Breast epithelium (tissue), 4 donors: Measurements from ENCODE around the gene TUBGCP2. TPM values are rescaled to one million over a fixed set of nuclear protein-coding genes. Genes with fewer than 3 reads are reported as not detected.

Experiments used
- DNase-seq, 2 donors: peaks; one replicate each; pipeline ENCODE4 v3.0.0-alpha.2; 2019; ENCODE audit warnings: low spot score in 2 of 2
- H3K27ac ChIP-seq, 2 donors: fragments of 200-600 bp; sonication (generic) in 1 of 2; one replicate each; pipeline ENCODE4 v1.5.1; 2016 to 2019; ENCODE audit warnings: mild to moderate bottlenecking in 1 of 2
- H3K27me3 ChIP-seq, 2 donors: fragments of 200-600 bp; sonication (generic) in 1 of 2; one replicate each; pipeline versions ENCODE4 v1.5.1 to v1.6.0; 2017 to 2019; ENCODE audit warnings: control low read depth in 1 of 2, mild to moderate bottlenecking in 1 of 2
- H3K36me3 ChIP-seq: fragments of 200-600 bp; one replicate; pipeline ENCODE4 v1.5.1; 2019
- H3K4me1 ChIP-seq, 2 donors: fragments of 200-600 bp; sonication (generic); one replicate each; pipeline ENCODE4 v1.5.1; 2016 to 2019; ENCODE audit warnings: control low read depth in 1 of 2
- H3K4me3 ChIP-seq, 3 donors: fragments of 200-600 bp; sonication (generic); 1 replicate in 2 of 3; 2 replicates in 1 of 3; pipeline ENCODE4 v1.5.1; 2016 to 2019; ENCODE audit warnings: mild to moderate bottlenecking in 3 of 3, moderate library complexity in 2 of 3
- H3K9me3 ChIP-seq, 2 donors: fragments of 200-600 bp; sonication (generic) in 1 of 2; one replicate each; pipeline ENCODE4 v1.5.1; 2016 to 2019; ENCODE audit warnings: control low read depth in 1 of 2
- POLR2A ChIP-seq: fragments of 450-650 bp; IDR thresholded peaks from one replicate; pipeline ENCODE4 v1.6.1; 2016; ENCODE audit warnings: antibody characterized with exemption, mild to moderate bottlenecking, moderate library complexity
- POLR2AphosphoS5 ChIP-seq, 3 donors: sonication (generic); formaldehyde crosslinking; IDR thresholded peaks; one replicate each; pipeline ENCODE4 v1.6.1; 2017; ENCODE audit warnings: antibody characterized with exemption in 3 of 3
- intact Hi-C: fragments of 100-400 bp; cut with DNase I; formaldehyde crosslinking; loops from one replicate; pipeline ENCODE4 v1.15.1; 2023; ENCODE audit warnings: low total_unique reads
- total RNA-seq, 3 donors: library from RNA; depleted of rRNA; stranded (reverse); fragments of >200 nt; gene quantifications; one replicate each; pipeline ENCODE4 v1.1.0, GENCODE V29; 2016
- TF ChIP-seq, protein P1 (sequence below), 3 donors: fragments of 450-650 bp; IDR thresholded peaks; one replicate each; pipeline ENCODE4 v1.5.1; 2016 to 2017; ENCODE audit warnings: antibody characterized with exemption in 3 of 3, mild to moderate bottlenecking in 3 of 3, moderate library complexity in 3 of 3

Gene TUBGCP2
- total RNA-seq, 3 donors from 2014 or later, result 33.6 to 40.0 (median 39.5) TPM

DNA sequence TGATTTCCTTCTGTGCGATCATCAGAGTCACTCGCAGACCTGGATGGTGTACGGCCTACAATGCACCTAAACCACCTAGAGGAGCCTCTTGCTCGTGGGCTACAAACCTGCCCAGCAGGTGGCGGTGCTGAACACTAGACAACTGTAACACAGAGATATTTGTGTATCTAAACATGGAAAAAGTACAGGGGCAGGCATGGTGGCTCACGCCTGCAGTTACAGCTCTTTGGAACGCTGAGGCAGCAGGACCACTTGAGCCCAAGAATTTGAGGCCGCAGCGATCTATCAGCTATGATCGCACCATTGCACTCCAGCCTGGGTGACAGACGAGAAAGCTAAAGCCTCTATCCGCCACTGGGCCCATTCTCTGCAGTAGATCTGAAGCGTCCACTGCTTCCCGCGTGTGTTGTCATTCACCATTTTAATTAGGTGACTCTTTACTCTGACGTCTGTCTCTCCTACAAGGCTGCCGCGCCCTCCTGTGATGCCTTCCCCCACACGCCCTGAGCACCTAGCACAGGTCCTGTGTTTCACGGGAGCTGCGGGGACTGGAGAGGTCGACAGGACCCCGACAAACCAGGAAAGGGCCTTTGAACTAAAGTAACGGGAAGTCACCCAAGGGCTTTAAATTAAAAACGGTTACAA lies 774 bp downstream of the TUBGCP2 start:
- peak; percentile 84 to 86 for DNase-seq
- Histone ChIP-seq H3K27ac (peak overlapping the region; percentile 98 to 99), H3K27me3 (no peaks in the 10 kb centered on the region), H3K9me3 (no peaks in the 10 kb centered on the region), H3K36me3 (no peaks in the 10 kb centered on the region), H3K4me3 (peak overlapping the region; percentile 87 to 99 (median 92)), H3K4me1 (peaks cover 0 to 7% of the 10 kb centered on the region in 2 donors)
- intact Hi-C loops, result no loop called here
- no peak for TF ChIP-seq POLR2A
- TF ChIP-seq POLR2AphosphoS5 (IDR thresholded peaks at IDR 0.05), result peak in 2 of 3 donors; percentile 16 to 43
- TF ChIP-seq, protein P1, sequence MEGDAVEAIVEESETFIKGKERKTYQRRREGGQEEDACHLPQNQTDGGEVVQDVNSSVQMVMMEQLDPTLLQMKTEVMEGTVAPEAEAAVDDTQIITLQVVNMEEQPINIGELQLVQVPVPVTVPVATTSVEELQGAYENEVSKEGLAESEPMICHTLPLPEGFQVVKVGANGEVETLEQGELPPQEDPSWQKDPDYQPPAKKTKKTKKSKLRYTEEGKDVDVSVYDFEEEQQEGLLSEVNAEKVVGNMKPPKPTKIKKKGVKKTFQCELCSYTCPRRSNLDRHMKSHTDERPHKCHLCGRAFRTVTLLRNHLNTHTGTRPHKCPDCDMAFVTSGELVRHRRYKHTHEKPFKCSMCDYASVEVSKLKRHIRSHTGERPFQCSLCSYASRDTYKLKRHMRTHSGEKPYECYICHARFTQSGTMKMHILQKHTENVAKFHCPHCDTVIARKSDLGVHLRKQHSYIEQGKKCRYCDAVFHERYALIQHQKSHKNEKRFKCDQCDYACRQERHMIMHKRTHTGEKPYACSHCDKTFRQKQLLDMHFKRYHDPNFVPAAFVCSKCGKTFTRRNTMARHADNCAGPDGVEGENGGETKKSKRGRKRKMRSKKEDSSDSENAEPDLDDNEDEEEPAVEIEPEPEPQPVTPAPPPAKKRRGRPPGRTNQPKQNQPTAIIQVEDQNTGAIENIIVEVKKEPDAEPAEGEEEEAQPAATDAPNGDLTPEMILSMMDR (IDR thresholded peaks at IDR 0.05), result peak; percentile 50 to 69 (median 50)

DNA sequence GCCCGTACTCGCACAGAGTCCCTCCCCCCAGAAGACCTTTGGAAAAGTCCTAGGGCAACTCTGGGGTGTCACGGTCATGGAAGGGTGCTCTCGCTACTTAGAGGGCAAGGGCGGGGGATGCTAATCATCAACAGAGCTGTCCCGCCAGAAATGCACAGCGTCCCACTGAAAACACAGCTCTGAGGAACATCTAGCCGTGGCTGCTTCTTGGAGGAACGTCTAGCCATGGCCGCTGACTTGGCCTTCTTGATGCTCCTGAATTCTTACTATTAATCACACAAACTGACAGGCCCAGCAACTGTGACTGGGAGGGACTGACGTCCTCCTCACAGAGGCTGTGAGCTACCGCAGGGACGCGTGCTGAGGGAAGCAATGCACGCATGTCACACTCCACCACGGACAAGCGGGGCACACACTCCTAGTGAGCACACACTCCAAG lies 1.7 kb downstream of the TUBGCP2 start:
- DNase-seq, result no peak
- Histone ChIP-seq H3K4me3 (peak overlapping the region in 2 of 3 donors; percentile 1 to 99), H3K27ac (no peak overlapping the region)

DNA sequence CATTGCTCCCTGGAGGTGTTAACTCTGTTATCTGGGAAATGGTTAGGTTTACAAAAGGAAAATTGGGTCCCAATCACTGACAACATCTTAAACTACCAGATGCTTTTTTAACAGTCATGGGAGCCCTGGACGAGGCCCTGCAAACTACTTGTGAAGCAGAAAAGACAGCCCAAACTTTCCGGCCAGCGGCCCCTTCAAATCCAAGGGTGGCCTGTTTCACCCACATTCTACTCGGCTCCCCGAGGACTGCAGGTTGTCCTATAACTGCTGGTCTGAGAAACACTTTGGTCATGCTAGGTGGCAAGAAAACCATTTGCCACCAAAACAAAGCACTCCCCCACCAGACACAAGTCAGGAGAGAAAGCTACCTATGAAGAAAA lies 2.6 kb downstream of the TUBGCP2 start:
- no peaks in the 10 kb centered on the region for H3K9me3 ChIP-seq
- H3K4me3 ChIP-seq, result no peak overlapping the region
- H3K27ac ChIP-seq, result no peak overlapping the region
- intact Hi-C loops, result no loop called here
- no peak for TF ChIP-seq POLR2AphosphoS5 (IDR thresholded peaks at IDR 0.05)
- TF ChIP-seq, protein P1 (IDR thresholded peaks at IDR 0.05), result no peak
- TF ChIP-seq POLR2A, result no peak
- no peaks in the 10 kb centered on the region for H3K27me3 ChIP-seq
- H3K36me3 ChIP-seq, result no peaks in the 10 kb centered on the region
- peaks cover 0 to 7% of the 10 kb centered on the region in 2 donors for H3K4me1 ChIP-seq
- no peak for DNase-seq

More for the DNA sequence above, 1.7 kb downstream of the TUBGCP2 start:
- H3K27me3 ChIP-seq, result no peaks in the 10 kb centered on the region
- no peaks in the 10 kb centered on the region for H3K36me3 ChIP-seq
- peaks cover 0 to 7% of the 10 kb centered on the region in 2 donors for H3K4me1 ChIP-seq
- H3K9me3 ChIP-seq, result no peaks in the 10 kb centered on the region
- TF ChIP-seq POLR2AphosphoS5 (IDR thresholded peaks at IDR 0.05) (no peak), POLR2A (no peak)
- TF ChIP-seq, protein P1 (IDR thresholded peaks at IDR 0.05), result no peak
- intact Hi-C loops, result no loop called here

DNA sequence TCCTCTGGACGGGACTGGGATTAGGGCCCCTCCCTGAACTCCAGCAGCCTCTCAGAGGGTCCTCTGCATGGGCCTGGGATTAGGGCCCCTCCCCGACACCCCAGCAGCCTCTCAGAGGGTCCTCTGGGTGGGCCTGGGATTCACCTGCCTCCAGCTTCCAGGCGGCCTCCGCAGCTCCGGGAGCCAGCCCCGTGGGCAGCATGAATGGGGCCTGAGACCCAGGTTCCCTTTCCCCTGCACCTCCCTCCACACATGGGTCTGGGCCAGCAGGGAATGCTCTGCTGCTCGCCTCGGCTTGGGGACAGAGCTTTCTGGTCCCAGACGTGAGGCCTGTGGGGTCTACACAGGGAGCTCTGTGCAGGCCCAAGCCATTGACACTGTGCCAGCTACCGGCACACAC lies 5.5 kb downstream of the TUBGCP2 start:
- TF ChIP-seq POLR2AphosphoS5 (IDR thresholded peaks at IDR 0.05), result no peak
- no peak for TF ChIP-seq POLR2A
- TF ChIP-seq, protein P1 (IDR thresholded peaks at IDR 0.05), result no peak
- intact Hi-C loops, result no loop called here
- Histone ChIP-seq H3K9me3 (no peaks in the 10 kb centered on the region), H3K36me3 (peaks cover 13% of the 10 kb centered on the region), H3K4me3 (no peak overlapping the region), H3K4me1 (peaks cover 0 to 7% of the 10 kb centered on the region in 2 donors), H3K27ac (no peak overlapping the region), H3K27me3 (no peaks in the 10 kb centered on the region)
- no peak for DNase-seq

DNA sequence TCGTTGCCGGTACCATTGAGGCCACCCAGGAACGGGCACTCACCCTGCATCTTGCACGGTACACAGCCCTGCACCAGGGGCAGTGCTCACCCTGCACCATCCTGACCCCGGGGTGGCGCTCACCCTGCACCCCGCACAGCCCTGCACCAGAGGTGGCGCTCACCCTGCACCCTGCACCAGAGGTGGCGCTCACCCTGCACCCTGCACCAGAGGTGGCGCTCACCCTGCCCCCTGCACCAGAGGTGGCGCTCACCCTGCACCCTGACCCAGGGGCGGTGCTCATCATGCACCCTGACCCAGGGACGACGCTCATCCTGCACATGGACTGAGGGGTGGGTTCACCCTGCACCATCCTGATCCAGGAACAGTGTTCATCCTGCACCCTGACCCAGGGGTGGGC lies 6.4 kb downstream of the TUBGCP2 start:
- no peak for TF ChIP-seq POLR2AphosphoS5 (IDR thresholded peaks at IDR 0.05)
- TF ChIP-seq POLR2A, result no peak
- TF ChIP-seq, protein P1 (IDR thresholded peaks at IDR 0.05), result no peak
- Histone ChIP-seq H3K36me3 (peaks cover 22% of the 10 kb centered on the region), H3K4me3 (no peak overlapping the region), H3K27ac (no peak overlapping the region), H3K27me3 (no peaks in the 10 kb centered on the region), H3K4me1 (peaks cover 0 to 2% of the 10 kb centered on the region in 2 donors), H3K9me3 (no peaks in the 10 kb centered on the region)
- intact Hi-C loops, result no loop called here
- DNase-seq, result no peak
